Glutamatergic neuron (in vitro differentiated cells): ENCODE results near the gene CNTN1. TPM values are rescaled to one million over a fixed set of nuclear protein-coding genes. Genes with fewer than 3 reads are reported as not detected.

Experiments
- DNase-seq: peaks from one replicate; pipeline ENCODE4 v3.0.0; 2022
- H3K27ac Mint-ChIP-seq: one replicate; pipeline ENCODE4 v1.8.0; 2020; ENCODE audit warnings: mild to moderate bottlenecking, mixed read lengths, inconsistent platforms; ENCODE audit not compliant: unreplicated experiment
- H3K27me3 Mint-ChIP-seq: one replicate; pipeline ENCODE4 v1.8.0; 2020; ENCODE audit warnings: mild to moderate bottlenecking, moderate library complexity, mixed read lengths, inconsistent platforms; ENCODE audit not compliant: unreplicated experiment
- H3K36me3 Mint-ChIP-seq: one replicate; pipeline ENCODE4 v1.8.0; 2020; ENCODE audit warnings: mild to moderate bottlenecking, mixed read lengths, inconsistent platforms; ENCODE audit not compliant: unreplicated experiment
- H3K4me1 Mint-ChIP-seq: one replicate; pipeline ENCODE4 v1.8.0; 2020; ENCODE audit warnings: mild to moderate bottlenecking, low read depth, mixed read lengths, inconsistent platforms; ENCODE audit not compliant: unreplicated experiment
- H3K4me3 Mint-ChIP-seq: one replicate; pipeline ENCODE4 v1.8.0; 2020; ENCODE audit warnings: mild to moderate bottlenecking, mixed read lengths, inconsistent platforms; ENCODE audit not compliant: unreplicated experiment
- H3K9me3 Mint-ChIP-seq: one replicate; pipeline ENCODE4 v1.8.0; 2020; ENCODE audit warnings: mild to moderate bottlenecking, moderate library complexity, mixed read lengths, inconsistent platforms; ENCODE audit not compliant: unreplicated experiment
- CTCF ChIP-seq: fragments of 200-600 bp; sonication (generic); IDR thresholded peaks from one replicate; pipeline ENCODE4 v1.5.0; 2021; ENCODE audit not compliant: partially characterized antibody, unreplicated experiment
- total RNA-seq: library from RNA; stranded (reverse); fragmentation: NEBNext Ultra II Directional; extraction: Animal tissue kit (Norgen Biotek cat#: 25700); gene quantifications from one replicate; pipeline ENCODE4 v1.2.1, GENCODE V29; 2021; ENCODE audit not compliant: unreplicated experiment

The CNTN1 gene
- total RNA-seq, 1 donor from 2014 or later: 81.4 TPM

- Mint-ChIP-seq H3K4me1 (no peaks in the 10 kb centered on the region), H3K36me3 (no peaks in the 10 kb centered on the region), H3K9me3 (no peaks in the 10 kb centered on the region), H3K27me3 (no peaks in the 10 kb centered on the region), H3K27ac (no peak overlapping the region), H3K4me3 (no peak overlapping the region)
- TF ChIP-seq CTCF: no peak
- DNase-seq: no peak
Observed at GRCh38 chr12:40959041-40959440, 266.8 kb downstream of the CNTN1 start.

GRCh38 chr12:40963751-40964150 is 271.5 kb downstream of the CNTN1 start:
- Mint-ChIP-seq H3K4me1 (no peaks in the 10 kb centered on the region), H3K9me3 (no peaks in the 10 kb centered on the region), H3K4me3 (no peak overlapping the region), H3K27ac (no peak overlapping the region), H3K27me3 (no peaks in the 10 kb centered on the region), H3K36me3 (no peaks in the 10 kb centered on the region)
- no peak for TF ChIP-seq CTCF
- no peak for DNase-seq

DNA sequence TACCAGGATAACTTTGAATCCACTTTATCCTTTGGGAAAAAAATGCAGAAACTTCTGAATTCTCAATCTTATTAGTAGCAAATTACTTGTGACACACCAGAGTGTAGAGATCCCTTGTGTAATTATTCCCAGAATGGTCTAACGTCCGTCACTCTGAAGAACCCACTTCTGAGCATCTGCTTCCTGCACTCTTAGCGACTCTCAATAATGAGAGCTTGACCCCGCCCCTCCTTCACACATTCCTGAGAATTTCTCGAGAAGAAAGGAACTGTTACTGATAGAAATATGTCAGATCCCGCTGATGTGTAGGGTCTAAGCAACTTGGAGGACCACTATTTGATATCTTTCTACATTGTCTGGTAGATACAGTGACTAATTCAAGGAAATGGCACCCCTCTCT is 277.6 kb downstream of the CNTN1 start:
- H3K9me3 Mint-ChIP-seq: no peaks in the 10 kb centered on the region
- DNase-seq: no peak
- no peaks in the 10 kb centered on the region for H3K4me1 Mint-ChIP-seq
- H3K27me3 Mint-ChIP-seq: no peaks in the 10 kb centered on the region
- H3K4me3 Mint-ChIP-seq: no peak overlapping the region
- no peak for TF ChIP-seq CTCF
- no peaks in the 10 kb centered on the region for H3K36me3 Mint-ChIP-seq
- H3K27ac Mint-ChIP-seq: no peak overlapping the region

DNA sequence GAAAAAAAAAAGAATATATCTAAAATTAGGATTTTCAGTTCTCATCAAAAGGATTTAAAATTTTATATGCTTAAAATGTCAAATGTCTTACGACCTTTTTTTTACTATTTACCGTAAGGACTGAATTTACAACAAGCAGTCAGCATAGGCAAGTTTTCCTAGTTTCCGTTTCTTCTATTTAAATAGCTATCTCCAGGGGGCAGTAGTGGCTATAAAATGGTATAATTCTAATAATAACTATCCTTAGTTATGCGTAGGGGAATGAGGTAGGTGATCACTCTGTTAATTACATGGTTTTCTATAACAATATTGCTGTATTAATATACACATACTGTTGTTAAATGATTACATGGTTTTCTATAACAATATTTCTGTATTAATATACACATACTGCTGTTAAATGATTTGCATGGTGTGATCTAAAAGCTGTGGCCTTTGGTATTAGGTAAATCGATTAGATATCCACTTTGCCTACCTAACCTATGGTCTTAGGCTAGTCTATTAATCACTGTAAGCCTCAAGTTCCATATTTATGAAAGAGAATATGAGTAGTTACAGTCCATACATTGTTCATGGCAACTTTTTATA is 278.2 kb downstream of the CNTN1 start:
- no peaks in the 10 kb centered on the region for H3K9me3 Mint-ChIP-seq
- peak; percentile 54 for TF ChIP-seq CTCF
- no peak for DNase-seq
- H3K4me1 Mint-ChIP-seq: no peaks in the 10 kb centered on the region
- H3K27me3 Mint-ChIP-seq: no peaks in the 10 kb centered on the region
- H3K36me3 Mint-ChIP-seq: no peaks in the 10 kb centered on the region
- H3K27ac Mint-ChIP-seq: no peak overlapping the region
- H3K4me3 Mint-ChIP-seq: no peak overlapping the region

DNA sequence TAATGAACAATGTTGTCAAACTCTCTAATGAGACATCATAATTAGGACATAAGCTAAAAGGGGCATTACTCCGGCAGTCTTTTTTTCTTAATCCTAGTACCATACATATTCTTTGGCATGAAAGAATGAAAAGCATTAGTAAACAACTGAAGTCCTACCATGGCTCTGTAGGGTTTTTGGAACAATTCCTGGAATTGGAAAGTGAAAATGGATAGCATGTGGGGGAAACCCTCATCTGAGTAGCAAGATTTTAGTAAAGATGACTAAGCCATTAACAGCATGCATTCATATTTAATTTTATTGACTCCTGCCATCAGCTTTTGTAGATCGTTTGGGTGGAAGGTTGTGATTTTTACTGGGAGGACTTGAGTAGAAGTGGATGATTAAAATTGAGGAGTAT is 279.7 kb downstream of the CNTN1 start:
- no peak for DNase-seq
- Mint-ChIP-seq H3K27me3 (no peaks in the 10 kb centered on the region), H3K36me3 (no peaks in the 10 kb centered on the region), H3K27ac (no peak overlapping the region), H3K4me1 (no peaks in the 10 kb centered on the region), H3K9me3 (no peaks in the 10 kb centered on the region), H3K4me3 (no peak overlapping the region)
- TF ChIP-seq CTCF: no peak
